ENCODE measurements around the gene TMEM164.

The TMEM164 gene

DNA sequence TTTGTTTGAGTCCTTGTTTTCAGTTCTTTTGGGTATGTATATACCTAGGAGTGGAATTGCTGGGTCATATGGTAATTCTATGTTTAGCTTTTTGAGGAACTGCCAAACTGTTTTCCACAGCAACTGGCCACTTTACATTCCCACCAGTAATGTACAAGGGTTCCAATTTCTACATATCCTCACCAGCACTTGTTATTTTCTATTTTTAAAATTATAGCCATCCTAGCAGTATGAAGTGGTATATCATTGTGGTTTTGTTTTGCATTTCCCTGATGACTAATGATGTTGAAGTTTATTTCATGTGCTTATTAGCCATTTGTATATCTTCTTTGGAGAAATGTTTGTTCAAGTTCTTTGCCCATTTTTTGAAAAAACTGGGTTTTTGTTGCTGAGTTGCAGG, 39.6 kb downstream of the TMEM164 start:
- no peak for DNase-seq

- DNase-seq = no peak
Observed at GRCh38 chrX:110043506-110043905, 40.6 kb downstream of the TMEM164 start.

GRCh38 chrX:110044346-110045249, 41.7 kb downstream of the TMEM164 start:
- no peak for DNase-seq

GRCh38 chrX:110045421-110045820, 42.5 kb downstream of the TMEM164 start:
- no peak for DNase-seq

DNA sequence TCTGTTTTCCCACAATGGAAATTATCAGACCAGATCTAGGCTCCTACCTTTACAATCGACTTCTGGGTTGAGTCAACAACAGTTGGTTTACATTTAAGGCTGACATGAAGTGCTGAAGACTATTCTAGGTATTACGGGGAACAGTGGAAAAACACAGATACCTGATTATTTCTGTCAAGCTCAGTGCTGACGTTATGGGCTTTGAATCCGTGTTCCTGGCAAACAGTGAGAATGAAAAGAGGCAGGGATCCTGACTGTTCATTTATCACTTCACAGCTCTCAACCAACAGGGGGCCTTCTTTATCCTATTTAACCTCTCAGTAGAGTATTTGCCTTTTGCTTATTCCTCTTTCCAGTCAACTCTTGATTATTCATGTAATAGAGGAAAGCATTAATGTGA, 43.1 kb downstream of the TMEM164 start:
- no peak for DNase-seq

GRCh38 chrX:110046971-110047370, 44.1 kb downstream of the TMEM164 start:
- DNase-seq = no peak

DNA sequence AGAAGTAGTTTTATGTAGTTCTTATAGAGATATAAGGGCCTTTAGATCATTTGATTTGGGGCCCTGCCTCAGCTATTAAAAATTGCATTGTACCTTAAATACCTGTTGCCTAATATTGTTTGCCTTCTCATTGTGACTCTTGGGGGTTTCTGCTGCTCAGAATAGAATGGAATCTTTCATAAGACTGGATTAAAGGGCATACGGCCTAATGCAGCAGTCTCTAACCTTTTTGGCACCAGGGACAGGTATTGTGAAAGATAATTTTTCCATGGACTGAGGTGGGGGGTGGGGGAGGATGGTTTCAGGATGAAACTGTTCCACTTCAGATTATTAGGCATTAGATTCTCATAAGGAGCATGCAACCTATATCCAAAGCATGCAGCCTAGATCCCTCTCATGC, 46.2 kb downstream of the TMEM164 start:
- no peak for DNase-seq

- DNase-seq = no peak
Observed at GRCh38 chrX:110050386-110050785, 47.5 kb downstream of the TMEM164 start.

DNA sequence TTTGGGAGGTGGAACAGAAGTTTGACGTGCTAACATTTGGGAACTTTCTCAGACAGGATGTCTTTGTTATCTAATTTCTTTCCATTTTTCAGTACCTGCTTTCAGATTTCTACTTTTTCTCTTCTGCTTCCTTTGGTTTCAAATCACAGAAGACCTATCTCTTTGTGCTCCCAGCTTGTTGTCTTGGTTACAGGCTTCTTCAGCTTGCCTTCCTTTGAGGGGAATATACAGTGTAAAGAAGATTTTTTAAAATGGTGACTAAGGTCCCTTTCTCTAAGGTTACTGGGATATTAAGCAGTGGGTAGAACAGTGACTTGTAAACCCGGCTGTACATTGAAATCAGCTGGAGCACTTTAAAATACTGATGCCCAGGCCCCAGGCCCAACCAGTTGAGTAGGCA, 48.0 kb downstream of the TMEM164 start:
- no peak for DNase-seq

- DNase-seq = no peak
Observed at GRCh38 chrX:110051559-110051958, 48.6 kb downstream of the TMEM164 start.

DNA sequence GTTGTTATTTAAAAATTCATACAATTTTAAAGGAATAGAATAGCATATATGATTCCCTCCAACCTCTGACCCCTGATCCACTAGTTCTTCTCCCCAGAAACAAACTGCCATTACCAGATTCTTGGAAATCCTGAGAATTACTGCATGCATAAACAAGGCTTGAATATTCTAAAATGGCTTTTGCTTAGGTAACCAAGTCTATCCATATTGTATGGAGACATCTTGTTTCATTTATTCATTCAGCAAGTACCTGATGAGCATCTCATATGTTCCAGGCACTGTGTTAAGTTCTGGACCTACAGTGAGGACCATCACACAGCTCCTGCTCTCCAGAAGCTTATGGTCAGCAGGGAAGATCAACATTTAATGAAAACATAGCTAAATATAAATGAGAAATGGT, 49.4 kb downstream of the TMEM164 start:
- no peak for DNase-seq

DNA sequence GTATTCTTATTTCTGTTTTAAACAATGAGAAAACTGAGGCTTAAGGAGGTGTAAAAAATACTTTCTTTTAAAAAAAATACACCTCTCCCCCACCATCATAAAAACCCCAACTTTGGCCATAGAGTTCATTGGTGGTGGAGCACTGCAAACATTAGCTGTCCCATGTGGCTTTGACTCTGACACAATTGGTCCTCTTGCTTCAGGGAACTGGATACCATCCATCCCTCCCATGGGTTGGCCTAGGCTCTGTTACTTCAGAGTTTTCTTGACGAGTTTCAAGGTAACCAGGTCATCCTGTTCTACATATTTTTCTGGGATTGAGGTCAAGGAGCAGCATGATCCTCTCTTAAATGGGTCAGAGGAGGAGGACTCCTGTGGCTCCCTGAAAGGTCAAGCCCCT, 50.5 kb downstream of the TMEM164 start:
- no peak for DNase-seq

DNA sequence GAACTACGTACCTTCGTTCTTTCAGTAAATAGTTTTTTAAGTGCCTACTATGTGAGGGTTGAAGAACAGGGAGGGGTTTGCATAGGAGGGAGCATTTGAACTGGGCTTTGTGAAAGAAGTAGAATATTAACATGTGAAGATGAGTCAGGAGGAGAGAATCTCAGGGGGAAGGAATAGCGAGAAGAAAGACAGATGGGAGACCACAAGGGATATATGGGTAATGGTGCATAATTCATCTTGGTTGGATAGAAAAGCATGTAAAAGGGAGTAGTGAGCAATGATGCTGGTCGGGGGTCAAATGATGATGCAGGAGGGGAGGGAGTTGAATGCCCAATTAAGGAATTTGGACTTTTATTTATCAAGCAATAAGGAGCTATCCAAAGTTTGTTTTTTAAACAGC, 52.7 kb downstream of the TMEM164 start:
- DNase-seq = no peak

DNA sequence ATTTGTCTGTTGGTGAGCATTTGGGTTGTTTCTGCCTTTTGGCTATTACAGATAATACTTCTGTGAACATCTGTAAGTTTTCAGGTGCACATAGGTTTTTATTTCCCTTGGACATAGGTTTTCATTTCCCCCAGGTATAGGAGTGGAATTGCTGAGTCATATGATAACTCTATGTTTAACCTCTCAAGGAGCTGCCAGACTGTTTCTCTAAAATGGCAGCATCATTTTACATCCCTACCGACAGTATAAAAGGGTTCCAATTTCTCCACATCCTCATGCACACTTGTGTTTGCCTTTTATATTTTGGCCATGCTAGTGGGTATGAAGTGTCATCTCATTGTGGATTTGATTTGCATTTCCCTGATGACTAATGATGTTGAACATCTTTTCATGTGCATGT, 53.5 kb downstream of the TMEM164 start:
- DNase-seq = no peak

DNA sequence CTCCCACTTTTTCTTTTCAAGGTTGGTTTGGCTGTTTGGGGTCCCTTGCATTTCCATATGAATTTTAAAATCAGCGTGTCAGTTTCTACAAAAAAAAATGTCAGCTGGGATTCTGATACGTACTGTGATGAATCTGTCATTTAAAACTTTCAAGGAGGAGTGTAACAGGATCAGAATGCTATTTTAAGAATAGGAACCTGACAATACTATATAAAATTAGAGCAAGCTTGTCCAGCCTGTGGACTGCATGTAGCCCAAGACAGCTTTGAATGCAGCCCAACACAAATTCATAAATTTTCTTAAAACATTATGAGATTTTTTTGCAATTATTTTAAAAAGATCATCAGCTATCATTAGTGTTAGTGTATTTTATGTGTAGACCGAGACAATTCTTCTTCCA, 56.5 kb downstream of the TMEM164 start:
- no peak for DNase-seq

- DNase-seq = no peak
Observed at GRCh38 chrX:110060317-110060716, 57.4 kb downstream of the TMEM164 start.

- no peak for DNase-seq
Observed at GRCh38 chrX:110060846-110061537, 58.1 kb downstream of the TMEM164 start.

DNA sequence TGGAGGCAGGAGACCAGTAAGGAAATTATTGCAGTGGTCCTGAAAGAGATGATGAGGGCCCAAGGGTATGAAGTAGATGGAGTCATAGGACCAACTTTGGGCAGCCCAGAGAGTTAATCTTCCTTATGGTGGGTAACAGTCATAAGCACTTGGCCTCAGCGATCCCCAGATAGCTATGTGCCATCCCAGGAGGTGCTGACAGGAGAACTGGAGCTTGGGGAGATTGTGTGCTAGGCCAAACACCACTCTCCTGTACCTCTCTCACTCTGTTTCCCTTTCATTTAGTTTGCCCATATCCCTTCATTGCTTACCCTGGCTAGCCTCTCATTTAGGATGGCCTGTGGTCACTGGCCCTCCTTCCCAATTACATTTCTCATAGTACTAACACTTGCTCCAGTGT, 60.0 kb downstream of the TMEM164 start:
- DNase-seq = no peak

GRCh38 chrX:110066488-110067225, 63.7 kb downstream of the TMEM164 start:
- DNase-seq = no peak

- no peak for DNase-seq
Observed at GRCh38 chrX:110070970-110071369, 68.1 kb downstream of the TMEM164 start.

- no peak for DNase-seq
Observed at GRCh38 chrX:110081320-110081719, 78.4 kb downstream of the TMEM164 start.

DNA sequence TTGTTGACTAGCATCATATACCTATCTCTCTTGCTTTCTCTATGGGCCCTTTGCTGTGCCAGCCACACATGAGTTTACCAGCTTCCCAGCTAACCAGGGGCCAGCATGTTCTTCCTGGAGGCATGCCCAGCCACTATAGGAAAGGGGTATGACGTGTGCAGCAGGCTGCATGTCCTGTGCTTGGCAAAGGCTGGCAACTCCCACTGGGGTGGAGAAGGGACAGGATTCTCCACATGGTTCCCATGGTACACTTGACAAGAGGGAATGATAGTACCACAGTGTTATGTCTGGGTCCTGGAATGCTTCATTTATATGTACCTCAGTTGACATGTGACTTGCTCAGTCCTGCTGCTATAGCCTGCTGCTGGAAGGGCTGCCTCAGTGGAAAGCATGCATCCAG, 78.8 kb downstream of the TMEM164 start:
- DNase-seq = no peak

- no peak for DNase-seq
Observed at GRCh38 chrX:110082161-110082560, 79.2 kb downstream of the TMEM164 start.

Data from T-helper 9 cell (primary cell).